HepG2 (cell line): ENCODE data around the gene ALDOA. TPM values are rescaled to one million over a fixed set of nuclear protein-coding genes. Genes with fewer than 3 reads are reported as not detected.
"Not testable (repeated sequence)": the region's sequence is repeated elsewhere in the genome, so short reads cannot be mapped to it uniquely, and the experiment has no call there.

ENCODE experiments used
- ATAC-seq: fragments of 200-7000 bp; cut with Tn5 transposase; 3 replicates; pipeline ENCODE4 v1.9.1; 2020; ENCODE audit warnings: mild to moderate bottlenecking, moderate library complexity
- BruUV-seq: library from RNA; stranded (reverse); fragments of 400-500 nt; replicated peaks from 2 replicates; lab custom pipeline; 2021; lab: Mats Ljungman, UMichigan
- CTCF ChIA-PET: fragments of 300-600 bp; formaldehyde crosslinking; extraction: SDS; loops from one replicate; lab custom pipeline; 2021; ENCODE audit warnings: low total read pairs, inconsistent platforms, low intra/inter-chr PET ratio; lab: Yijun Ruan, JAX
- POLR2A ChIA-PET: fragments of 350-600 bp; sonication (Branson Sonifier 250); formaldehyde crosslinking; loops from one replicate; lab custom pipeline; 2020; ENCODE audit warnings: antibody characterized with exemption, inconsistent platforms; lab: Yijun Ruan, JAX
- DNase-seq: peaks from one replicate; pipeline ENCODE4 v3.0.0-alpha.2; 2015; ENCODE audit warnings: low spot score
- FAIRE-seq: peaks from 3 replicates; lab custom pipeline; 2011; peaks lifted over from hg19 to GRCh38; lab: Jason Lieb, UNC
- H2AFZ ChIP-seq: one replicate; pipeline ENCODE4 v1.6.1; 2011; ENCODE audit warnings: low read length, inconsistent platforms
- H3K27ac ChIP-seq: fragments of 300-600 bp; 3 replicates; pipeline ENCODE4 v1.8.0; 2011; ENCODE audit warnings: mixed run types, mild to moderate bottlenecking, mixed read lengths, low read length, inconsistent platforms; ENCODE audit not compliant: insufficient read depth; ENCODE audit errors: extremely low read length
- H3K27me3 ChIP-seq, 2 experiments: fragments of 200-600 bp in 1 of 2; 2 replicates in 1 of 2; 3 replicates in 1 of 2; pipeline versions ENCODE4 v1.6.0 to v1.8.0; 2011; ENCODE audit warnings: low read length in 2 of 2, mild to moderate bottlenecking in 2 of 2, moderate library complexity in 2 of 2, inconsistent platforms in 1 of 2; ENCODE audit not compliant: insufficient read depth in 2 of 2, control insufficient read depth in 1 of 2
- H3K36me3 ChIP-seq, 2 experiments: fragments of 200-600 bp in 1 of 2; replicated peaks in 1 of 2; 2 replicates in 1 of 2; 3 replicates in 1 of 2; pipeline versions ENCODE4 v1.5.1 to v1.8.0; 2011; ENCODE audit warnings: low read length in 2 of 2, inconsistent platforms in 1 of 2; ENCODE audit not compliant: insufficient read depth in 2 of 2, control insufficient read depth in 1 of 2
- H3K4me1 ChIP-seq: 2 replicates; pipeline ENCODE4 v1.5.1; 2012; ENCODE audit warnings: low read length, inconsistent platforms; ENCODE audit not compliant: insufficient read depth
- H3K4me2 ChIP-seq: 2 replicates; pipeline ENCODE4 v1.6.0; 2011; ENCODE audit warnings: low read depth, low read length, inconsistent platforms
- H3K4me3 ChIP-seq, 3 experiments: fragments of 200-600 bp in 1 of 3; sonication (generic), shearing (Covaris generic) in 1 of 3; replicated peaks in 1 of 3; 2 replicates each; pipeline ENCODE4 v1.5.1; 2011 to 2016; ENCODE audit warnings: low read length in 3 of 3, inconsistent platforms in 2 of 3, low read depth in 2 of 3, mild to moderate bottlenecking in 2 of 3, control low read depth in 1 of 3, mixed read lengths in 1 of 3; ENCODE audit not compliant: insufficient read depth in 1 of 3
- H3K79me2 ChIP-seq: one replicate; pipeline ENCODE4 v1.6.1; 2011; ENCODE audit warnings: low read length, inconsistent platforms; ENCODE audit not compliant: insufficient read depth
- H3K9ac ChIP-seq: 2 replicates; pipeline ENCODE4 v1.6.0; 2011; ENCODE audit warnings: mild to moderate bottlenecking, low read depth, low read length, inconsistent platforms; ENCODE audit not compliant: insufficient read depth
- H3K9me3 ChIP-seq: 2 replicates; pipeline ENCODE4 v1.5.1; 2012; ENCODE audit warnings: mild to moderate bottlenecking, low read length
- H4K20me1 ChIP-seq: 2 replicates; pipeline ENCODE4 v1.6.0; 2011; ENCODE audit warnings: inconsistent platforms, mild to moderate bottlenecking, low read length, moderate library complexity; ENCODE audit not compliant: insufficient read depth
- PATZ1 ChIP-seq: sonication (generic); formaldehyde crosslinking; IDR thresholded peaks from 2 replicates; pipeline ENCODE4 v1.4.0; 2020; ENCODE audit warnings: missing genetic modification reagents
- ZNF639 ChIP-seq: conservative IDR thresholded peaks from 2 replicates; pipeline ENCODE4 v1.6.1; 2018; ENCODE audit warnings: missing genetic modification reagents
- WGBS: methylation state at CpG from one replicate; pipeline ENCODE4 v1.1.6; 2017; ENCODE audit warnings: low lambda C conversion rate; 5-methylcytosine and 5-hydroxymethylcytosine counted together
- in situ Hi-C: cut with HindIII; loops from 2 replicates; pipeline ENCODE4 v1.10.0; 2017; ENCODE audit warnings: low pct_unique_long_range_greater_than_20kb; ENCODE audit not compliant: extremely low pct_ligation_motif_present
- intact Hi-C: fragments of 100-400 bp; cut with micrococcal nuclease; formaldehyde crosslinking; loops from one replicate; pipeline ENCODE4 v1.10.0; 2022; ENCODE audit not compliant: unreplicated experiment
- polyA plus RNA-seq, 8 experiments: library from polyadenylated mRNA; depleted of rRNA in 3 of 8; stranded (reverse) in 7 of 8; unstranded in 1 of 8; fragments of >200 nt; fragmentation: Illumina TruSeq in 4 of 8; extraction: Trizol in 4 of 8; gene quantifications; 2 replicates each; pipeline versions ENCODE4 v1.2.1 to v1.2.3, GENCODE V29; 2011 to 2016; ENCODE audit warnings: low read depth in 4 of 8, missing spikeins in 1 of 8, mixed read lengths in 1 of 8; ENCODE audit not compliant: insufficient read depth in 1 of 8
- total RNA-seq, 5 experiments: library from RNA; depleted of rRNA; stranded (reverse); fragments of >200 nt; fragmentation: Illumina TruSeq; extraction: Trizol; gene quantifications; 2 replicates each; pipeline ENCODE4 v1.2.3, GENCODE V29; 2016; ENCODE audit warnings: low read depth in 1 of 5

The ALDOA gene
- total and polyA plus RNA-seq, 2 of the 13 experiments (the other 11 are each of a cell fraction or from before 2014, with no cell fraction given), result 925 to 1,884 TPM

GRCh38 chr16:30017277-30017656, 48.3 kb upstream of the ALDOA start (continued):
- TF ChIP-seq PATZ1 (CRISPR knock-in tag) (no peak), ZNF639 (CRISPR knock-in tag) (no peak)

- FAIRE-seq, ATAC-seq, in situ Hi-C loops, H3K9ac ChIP-seq, H3K4me3 ChIP-seq, H3K36me3 ChIP-seq, BruUV-seq, DNase-seq, H3K9me3 ChIP-seq, H3K4me2 ChIP-seq, H3K79me2 ChIP-seq, CTCF ChIA-PET, H3K27ac ChIP-seq, intact Hi-C loops, H2AFZ ChIP-seq, H4K20me1 ChIP-seq: not testable (repeated sequence)
- POLR2A ChIA-PET, result interaction anchor here (0.6 kb wide), 1 partner anchor 45 kb away, joined by 3 read pairs; no protein-coding TSS in a partner anchor
- H3K27me3 ChIP-seq, result peaks cover under 1 to 19% of the 10 kb centered on the region in 2 experiments; a peak in 4 of 5 replicates
- peaks cover 22% of the 10 kb centered on the region for H3K4me1 ChIP-seq
- WGBS, result 50% methylated on average over 4 of the region's 4 CpGs
Measured at GRCh38 chr16:30017937-30018336, 47.6 kb upstream of the ALDOA start.
